Measurements from ENCODE around the gene RFX3. TPM values are rescaled to one million over a fixed set of nuclear protein-coding genes. Genes with fewer than 3 reads are reported as not detected.

Gene RFX3
- total RNA-seq, 4 donors from 2014 or later: 10.9 to 20.8 (median 13.7) TPM

- DNase-seq (ENCODE audit: low spot score in 2 of 2): no peak
- H3K4me1 ChIP-seq: no peaks in the 10 kb centered on the region
- H3K4me3 ChIP-seq: no peak overlapping the region
- no peaks in the 10 kb centered on the region for H3K9me3 ChIP-seq
- no peak for TF ChIP-seq EP300 (IDR thresholded peaks at IDR 0.05)
- no peak for TF ChIP-seq CTCF (IDR thresholded peaks at IDR 0.05)
- no peaks in the 10 kb centered on the region for H3K27me3 ChIP-seq
- H3K27ac ChIP-seq: no peak overlapping the region
- no peaks in the 10 kb centered on the region for H3K36me3 ChIP-seq
- WGBS, 2 donors: 39 to 43% methylated on average over 1 of the region's 1 CpG
Measured at GRCh38 chr9:3205421-3206095, 320.2 kb downstream of the RFX3 start.

- no peaks in the 10 kb centered on the region for H3K27me3 ChIP-seq
- TF ChIP-seq EP300 (IDR thresholded peaks at IDR 0.05) (no peak), CTCF (IDR thresholded peaks at IDR 0.05) (no peak), POLR2A (IDR thresholded peaks at IDR 0.05) (no peak)
- no peaks in the 10 kb centered on the region for H3K4me1 ChIP-seq
- WGBS, 2 donors: 85 to 88% methylated on average over 4 of the region's 4 CpGs
- no peaks in the 10 kb centered on the region for H3K36me3 ChIP-seq
- no peak overlapping the region for H3K4me3 ChIP-seq
- H3K9me3 ChIP-seq: no peaks in the 10 kb centered on the region
- H3K27ac ChIP-seq: no peak overlapping the region
- DNase-seq (ENCODE audit: low spot score in 2 of 2): no peak
Measured at GRCh38 chr9:3200331-3200774, 325.4 kb downstream of the RFX3 start.

- no peaks in the 10 kb centered on the region for H3K27me3 ChIP-seq
- H3K27ac ChIP-seq: no peak overlapping the region
- WGBS, 2 donors: 76 to 86% methylated on average over 4 of the region's 4 CpGs
- no peak for DNase-seq (ENCODE audit: low spot score in 2 of 2)
- no peaks in the 10 kb centered on the region for H3K4me1 ChIP-seq
- no peaks in the 10 kb centered on the region for H3K36me3 ChIP-seq
- H3K4me3 ChIP-seq: no peak overlapping the region
- no peaks in the 10 kb centered on the region for H3K9me3 ChIP-seq
- TF ChIP-seq CTCF (IDR thresholded peaks at IDR 0.05): no peak
- TF ChIP-seq EP300 (IDR thresholded peaks at IDR 0.05): no peak
- no peak for TF ChIP-seq POLR2A (IDR thresholded peaks at IDR 0.05)
Measured at GRCh38 chr9:3193791-3194190, 332.0 kb downstream of the RFX3 start.

- no peak overlapping the region for H3K4me3 ChIP-seq
- no peaks in the 10 kb centered on the region for H3K9me3 ChIP-seq
- no peak for DNase-seq (ENCODE audit: low spot score in 2 of 2)
- TF ChIP-seq EP300 (IDR thresholded peaks at IDR 0.05) (no peak), POLR2A (IDR thresholded peaks at IDR 0.05) (no peak), CTCF (IDR thresholded peaks at IDR 0.05) (no peak)
- H3K27ac ChIP-seq: no peak overlapping the region
- no peaks in the 10 kb centered on the region for H3K4me1 ChIP-seq
- 42 to 47% methylated on average over 5 of the region's 5 CpGs for WGBS, 2 donors
- H3K36me3 ChIP-seq: no peaks in the 10 kb centered on the region
- no peaks in the 10 kb centered on the region for H3K27me3 ChIP-seq
Measured at GRCh38 chr9:3191715-3192114, 334.1 kb downstream of the RFX3 start.

- Histone ChIP-seq H3K27ac (no peak overlapping the region), H3K9me3 (no peaks in the 10 kb centered on the region), H3K4me1 (no peaks in the 10 kb centered on the region), H3K36me3 (no peaks in the 10 kb centered on the region), H3K4me3 (no peak overlapping the region), H3K27me3 (peaks cover 0 to 5% of the 10 kb centered on the region in 2 donors)
- DNase-seq (ENCODE audit: low spot score in 2 of 2): no peak
- TF ChIP-seq CTCF (IDR thresholded peaks at IDR 0.05) (no peak), EP300 (IDR thresholded peaks at IDR 0.05) (no peak), POLR2A (IDR thresholded peaks at IDR 0.05) (no peak)
- 71 to 85% methylated on average over 7 of the region's 7 CpGs for WGBS, 2 donors
Measured at GRCh38 chr9:3189113-3189861, 336.5 kb downstream of the RFX3 start.
